NCI-H82 (cell line): ENCODE results near the gene SNX8.

Experiments
- DNase-seq: peaks from one replicate; lab custom pipeline; 2025; lab: John Stamatoyannopoulos, UW

SNX8 gene

DNA sequence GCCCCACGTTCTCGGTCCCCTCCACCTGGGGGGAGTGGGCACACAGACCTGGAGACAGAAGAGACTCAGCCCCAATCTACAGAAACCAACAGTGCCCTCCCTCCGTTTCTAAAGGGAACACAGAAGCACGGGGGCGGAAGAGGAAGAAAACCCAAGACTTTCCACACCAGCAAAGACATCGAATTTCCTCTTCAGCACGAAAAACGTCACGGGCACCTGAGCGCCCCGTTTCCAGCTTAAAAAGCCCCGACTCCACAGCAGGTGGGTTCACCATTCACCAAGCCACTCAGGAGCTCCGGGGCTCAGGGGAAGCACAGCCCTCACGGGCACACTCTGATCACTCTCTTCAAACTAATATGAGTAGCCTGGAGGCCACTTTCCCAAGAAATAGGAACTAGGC is 52.6 kb downstream of the SNX8 start:
- no peak for DNase-seq

DNA sequence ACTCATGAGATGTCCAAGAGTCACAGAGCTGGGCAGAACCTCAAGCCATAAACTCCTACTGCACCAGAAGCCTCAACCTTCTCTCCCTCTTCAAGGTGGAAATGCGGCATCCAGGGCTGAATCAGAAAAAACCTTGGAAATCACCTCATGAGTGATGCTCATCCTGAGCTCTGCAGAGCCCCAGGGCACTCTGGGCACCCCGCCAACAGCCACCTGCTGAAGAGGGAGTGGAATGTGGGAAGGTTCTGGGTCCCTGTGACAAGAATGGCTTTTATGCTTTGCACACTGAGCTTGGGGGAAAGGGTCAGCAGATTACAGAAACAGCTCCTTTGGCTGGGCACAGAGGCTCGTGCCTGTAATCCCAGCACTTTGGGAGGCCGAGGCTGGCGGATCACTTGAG is 53.4 kb downstream of the SNX8 start:
- no peak for DNase-seq

DNA sequence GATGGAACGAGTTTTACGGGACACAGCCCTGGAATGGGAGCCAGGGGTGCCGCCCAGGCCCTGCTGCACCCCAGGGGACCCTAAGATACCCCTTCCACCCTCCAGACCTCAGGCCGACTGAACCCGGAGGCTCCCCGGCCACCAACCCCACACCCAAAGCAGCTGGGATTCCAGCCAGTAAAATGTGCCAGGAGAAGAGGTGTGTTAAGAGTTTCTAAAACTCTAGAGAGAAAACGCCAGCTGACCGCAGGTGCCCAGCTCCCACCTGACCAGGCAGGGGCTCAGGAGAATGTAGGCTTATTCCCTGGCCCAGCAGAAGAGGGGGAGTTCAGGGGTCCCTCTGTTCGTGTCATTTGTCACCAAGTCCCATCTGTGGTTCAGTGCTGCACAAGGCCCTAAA is 54.8 kb downstream of the SNX8 start:
- DNase-seq, result no peak

DNA sequence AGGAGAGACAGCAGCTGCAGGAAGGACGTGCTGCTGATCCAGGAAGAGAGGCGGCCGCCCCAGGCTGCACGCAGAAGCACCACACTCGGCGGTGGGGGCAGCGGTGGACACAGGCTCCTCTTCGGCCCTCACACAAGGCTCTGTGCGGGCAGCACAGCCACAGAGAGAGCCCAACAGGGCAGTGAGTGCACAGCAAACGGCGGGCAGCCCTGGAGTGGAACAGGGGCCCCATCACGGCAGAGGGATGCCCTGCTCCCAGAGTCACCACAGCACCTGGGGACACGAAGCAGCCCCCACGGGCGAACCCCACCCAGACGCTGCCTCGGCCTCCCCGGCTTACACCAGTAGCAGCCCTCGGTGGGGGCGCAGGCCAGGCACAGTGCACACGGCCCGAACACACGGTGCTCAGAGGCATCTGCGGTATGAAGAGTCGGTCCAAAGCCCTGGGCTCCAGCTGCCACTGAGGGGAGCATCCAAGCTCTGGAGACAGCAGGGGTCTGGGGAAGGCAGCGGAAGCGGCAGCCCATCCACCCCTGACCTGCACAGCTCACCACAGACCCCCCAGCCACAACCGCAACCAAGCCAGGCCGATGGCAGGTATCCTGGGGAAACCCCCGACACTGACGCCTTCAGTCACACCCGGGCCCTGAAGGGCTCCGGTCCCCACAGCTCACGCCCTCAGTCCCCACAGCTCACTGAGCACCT is 55.4 kb downstream of the SNX8 start:
- no peak for DNase-seq

DNA sequence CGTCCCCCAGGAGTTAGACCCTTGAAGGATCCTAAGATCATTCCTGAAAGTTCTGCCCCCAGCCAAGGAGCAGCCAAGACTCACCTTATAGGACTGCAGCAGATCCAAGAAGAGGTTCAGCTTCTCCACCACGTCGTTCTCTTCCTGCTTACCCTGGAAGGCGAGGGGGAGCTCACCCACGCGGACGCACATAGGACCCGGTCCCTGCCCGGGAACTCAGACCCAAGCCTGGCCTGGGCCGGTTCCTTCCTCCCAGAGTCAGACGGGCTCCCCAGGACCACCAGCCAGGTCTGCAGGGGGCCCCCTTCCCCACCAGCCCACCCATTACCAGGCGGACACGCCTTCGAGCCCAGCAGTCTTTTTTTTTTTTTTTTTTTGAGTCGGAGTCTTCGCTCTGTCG is 56.6 kb downstream of the SNX8 start:
- DNase-seq, result no peak

DNA sequence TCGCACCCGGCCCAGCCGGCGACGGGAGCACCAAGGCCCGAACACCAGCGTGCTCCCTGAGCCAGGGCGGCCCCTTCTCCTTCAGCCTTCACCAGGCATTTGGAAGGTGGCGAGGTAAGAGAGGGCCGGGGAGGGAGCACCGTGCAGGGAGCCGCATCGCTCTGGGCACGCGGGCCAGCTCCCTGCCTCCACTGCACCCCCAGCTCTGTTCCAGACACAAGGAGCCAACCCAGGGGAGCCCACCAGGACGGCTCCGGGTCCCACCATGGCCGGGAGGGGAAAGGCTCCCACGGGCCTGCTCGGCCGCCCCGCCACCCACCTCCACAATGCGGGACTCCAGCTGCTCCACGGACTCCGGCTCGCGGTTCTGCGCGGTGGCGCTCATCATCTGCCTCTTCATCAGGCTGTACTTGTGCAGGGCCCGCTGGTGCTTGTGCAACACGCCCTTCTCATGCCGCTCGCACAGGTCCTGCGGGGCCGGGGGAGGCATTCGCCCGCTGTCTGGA is 57.1 kb downstream of the SNX8 start:
- DNase-seq, result no peak

DNA sequence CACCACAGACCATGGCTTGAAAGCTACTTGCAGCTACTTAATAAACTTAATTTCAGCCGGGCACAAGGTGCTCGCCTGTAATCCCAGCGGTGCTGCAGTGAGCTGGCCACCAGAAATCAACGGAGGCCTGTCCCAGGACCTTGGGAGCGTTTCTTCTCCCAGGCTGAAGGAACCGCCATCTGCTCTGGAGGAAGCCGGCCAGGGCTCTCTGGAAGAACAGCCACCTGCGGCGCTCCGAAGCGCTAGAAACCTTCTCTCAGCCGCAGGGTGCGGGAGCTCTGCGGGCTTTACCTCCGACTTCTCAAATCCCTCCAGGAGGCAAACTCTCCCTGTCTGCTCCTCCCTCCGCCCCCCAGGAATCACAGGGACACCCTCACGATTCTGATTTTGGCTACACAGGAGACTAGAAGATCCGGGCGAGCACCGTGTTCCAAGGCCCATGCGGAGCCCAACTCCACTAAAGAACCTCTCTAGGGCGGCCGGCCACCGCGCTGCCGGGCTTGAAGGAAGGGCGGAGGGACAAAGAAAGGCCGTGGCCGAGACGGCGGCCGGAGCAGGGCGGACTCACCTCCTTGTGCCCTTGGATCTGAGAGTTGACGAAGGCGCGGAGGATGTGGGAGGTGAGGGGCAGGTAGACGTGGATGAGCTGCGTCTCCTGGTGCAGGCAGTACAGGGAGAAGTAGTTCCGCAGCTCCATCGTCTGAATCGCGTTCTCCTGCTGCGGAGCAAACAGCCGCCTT is 57.8 kb downstream of the SNX8 start:
- no peak for DNase-seq

DNA sequence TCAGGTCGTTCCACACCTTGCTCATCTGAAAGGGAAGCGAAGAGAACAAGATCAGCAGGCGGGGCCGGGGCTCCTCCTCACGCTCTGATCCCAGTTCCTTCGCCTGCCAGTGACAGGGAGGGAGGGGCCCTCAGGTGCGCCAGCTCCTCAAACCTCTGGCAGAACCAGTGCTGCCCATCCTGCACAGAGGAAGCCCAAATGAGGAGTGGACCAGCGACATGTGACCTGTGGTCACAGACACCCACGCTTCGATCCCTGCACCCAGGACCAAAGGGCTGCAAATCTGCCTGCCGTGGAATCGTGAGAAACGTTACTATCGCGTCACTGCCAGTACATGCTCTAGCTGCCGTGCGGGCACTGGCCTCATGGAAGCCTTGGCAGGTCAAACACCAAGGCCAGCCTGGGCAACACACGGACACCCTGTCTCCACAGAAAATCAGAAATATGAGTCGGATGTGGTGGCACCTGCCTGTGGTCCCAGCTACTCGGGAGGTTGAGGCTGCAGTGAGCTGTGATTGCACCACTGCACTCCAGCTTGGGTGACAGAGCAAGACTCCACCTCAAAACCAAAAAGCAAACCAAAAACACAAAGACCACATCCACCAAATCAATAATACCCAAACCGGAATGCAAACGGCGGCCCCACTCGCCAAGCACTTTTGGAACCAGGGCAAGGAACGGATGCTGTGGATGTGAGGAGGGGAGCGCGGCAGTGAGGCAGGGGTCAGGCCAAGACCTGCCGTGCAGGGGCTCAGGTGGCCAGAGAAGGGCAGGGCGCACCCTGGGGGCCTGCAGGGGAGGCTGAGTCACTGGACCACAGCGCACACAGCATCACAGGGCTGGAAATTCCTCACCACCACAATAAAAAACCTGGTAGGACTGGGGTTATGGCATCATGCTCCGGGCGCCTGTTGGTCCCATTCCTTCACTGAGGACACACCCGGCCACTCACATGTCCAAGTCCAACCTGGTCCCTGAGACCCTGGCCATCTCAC is 58.8 kb downstream of the SNX8 start:
- DNase-seq, result no peak

DNA sequence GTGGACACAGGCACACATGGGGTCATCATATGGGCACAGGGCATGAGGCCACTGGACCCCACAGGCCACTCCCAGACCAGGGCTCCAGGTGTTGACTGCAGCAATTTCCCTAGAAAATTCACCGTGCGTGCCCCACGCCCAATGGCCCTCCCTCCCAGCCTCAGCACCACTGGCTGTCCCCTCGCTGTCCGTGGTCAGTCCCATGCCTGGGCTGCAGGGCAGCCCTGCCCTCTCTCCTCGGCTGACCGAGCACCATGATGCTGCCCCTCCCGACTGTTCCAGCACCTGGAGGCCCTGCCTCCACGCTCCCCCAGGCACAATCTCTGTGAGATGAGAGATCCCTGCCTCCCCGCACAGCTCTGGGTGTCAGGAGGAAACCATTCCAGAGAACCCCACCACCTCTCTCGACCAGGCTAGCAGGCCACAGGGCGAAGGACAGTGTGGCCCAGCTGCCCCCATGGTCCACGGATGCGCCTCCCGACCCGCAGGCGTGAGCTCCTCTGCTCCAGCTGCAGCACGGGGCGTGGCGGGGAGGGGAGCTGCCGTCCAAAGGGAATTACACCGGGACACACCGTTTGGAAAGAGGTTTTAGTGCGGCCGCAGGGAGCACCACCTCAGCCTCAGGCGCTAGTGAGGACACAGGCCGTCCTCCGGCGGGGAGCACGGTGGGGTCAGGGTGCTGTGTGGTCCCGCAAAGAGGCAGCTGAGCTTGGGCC is 59.7 kb downstream of the SNX8 start:
- no peak for DNase-seq

DNA sequence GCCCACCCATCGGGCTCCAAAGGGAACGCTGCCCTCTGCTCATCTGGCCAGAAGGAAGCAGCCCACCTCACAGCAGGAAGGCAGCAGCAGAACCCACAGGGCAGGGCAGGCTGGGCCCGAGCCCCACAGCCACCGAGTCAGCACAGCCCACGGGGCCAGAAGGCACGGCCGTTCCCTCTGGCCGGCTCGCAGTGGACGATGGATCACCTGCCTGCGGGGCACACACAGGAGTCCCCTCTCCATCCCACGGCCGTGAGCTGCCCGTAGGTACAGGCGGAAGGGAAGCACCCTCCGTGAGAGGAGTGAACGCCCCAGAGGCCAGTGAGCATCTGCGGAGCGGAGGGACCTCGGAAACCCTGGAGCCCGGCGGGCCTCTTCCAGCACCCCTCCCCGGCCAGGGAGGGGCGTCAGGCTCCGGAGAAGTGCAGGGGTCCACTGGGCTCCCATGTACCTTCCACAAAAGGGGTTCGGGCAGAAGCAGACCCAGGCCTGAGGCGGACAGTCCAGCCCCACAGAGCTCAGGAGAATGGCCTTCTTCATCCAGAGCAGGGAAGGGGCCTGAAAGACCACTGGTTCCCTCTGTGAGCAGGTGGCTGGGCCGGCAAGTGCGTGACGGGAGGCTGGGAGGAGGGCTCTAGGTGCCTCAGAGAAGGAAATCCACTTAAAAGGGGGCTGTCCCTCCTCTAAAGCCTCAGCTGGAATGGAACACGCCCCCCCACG is 60.6 kb downstream of the SNX8 start:
- DNase-seq, result peak; percentile 86

DNA sequence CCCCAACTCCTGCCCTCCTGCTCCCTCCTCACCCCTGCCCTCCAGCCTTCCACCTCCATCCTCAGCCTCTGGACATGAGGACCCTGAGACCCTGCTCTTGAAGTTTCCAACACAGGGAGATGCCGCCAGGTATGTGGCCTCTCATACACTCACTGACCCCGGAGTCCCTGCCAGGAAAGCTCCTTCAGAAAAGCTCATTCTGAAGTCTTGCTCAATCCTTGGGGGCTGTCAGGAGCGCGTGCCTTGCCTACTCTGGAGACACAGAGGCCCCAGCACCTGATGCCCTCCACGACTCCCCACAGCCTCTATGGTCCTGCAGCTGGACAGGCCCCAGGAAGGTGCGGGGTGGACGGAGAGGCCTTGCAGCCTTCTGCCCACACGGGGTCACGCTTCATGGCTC is 61.2 kb downstream of the SNX8 start:
- DNase-seq, result no peak

DNA sequence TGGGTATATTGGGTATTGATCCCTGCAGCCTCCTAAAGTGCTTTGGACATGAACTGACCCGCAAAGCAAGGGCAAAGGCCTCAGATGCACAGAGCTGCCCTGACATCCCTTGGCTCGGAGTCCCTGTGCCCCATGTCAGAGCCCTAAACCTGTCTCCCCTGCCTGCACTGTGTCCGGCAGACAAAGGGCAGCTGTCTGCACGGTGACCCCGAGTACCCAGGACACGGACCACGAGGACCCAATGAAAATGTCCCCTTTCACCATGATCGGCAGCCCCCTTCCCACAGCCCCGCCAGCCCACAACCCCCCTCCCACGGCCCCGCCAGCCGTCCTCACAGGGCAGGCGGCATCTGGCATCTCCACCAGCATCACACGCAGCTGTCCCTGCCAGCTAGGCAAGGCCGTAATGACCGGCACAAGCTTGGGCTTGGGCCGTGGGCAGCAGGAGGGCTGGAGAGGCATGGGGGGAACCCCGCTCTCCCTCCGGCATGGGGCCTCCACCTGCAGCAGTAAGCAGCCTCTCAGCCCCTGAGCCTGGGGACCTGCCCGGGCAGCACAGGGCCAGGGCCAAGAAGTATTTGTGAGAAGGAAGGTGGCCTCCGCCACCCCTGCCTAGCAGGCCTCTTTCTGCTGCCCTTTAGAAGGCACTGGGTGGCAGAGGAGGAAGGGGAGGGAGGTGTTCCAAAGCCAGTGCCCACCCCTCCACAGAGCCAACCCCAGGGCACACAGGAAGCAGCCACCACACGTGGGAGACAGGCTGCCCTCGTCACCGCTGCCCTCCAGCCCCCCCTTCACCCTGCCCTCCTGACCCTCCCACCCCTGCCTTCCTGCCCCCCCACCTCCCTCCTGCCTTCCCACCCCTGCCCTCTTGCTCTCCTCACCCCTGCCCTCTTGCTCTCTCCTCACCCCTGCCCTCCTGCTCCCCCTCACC is 62.1 kb downstream of the SNX8 start:
- DNase-seq, result no peak

DNA sequence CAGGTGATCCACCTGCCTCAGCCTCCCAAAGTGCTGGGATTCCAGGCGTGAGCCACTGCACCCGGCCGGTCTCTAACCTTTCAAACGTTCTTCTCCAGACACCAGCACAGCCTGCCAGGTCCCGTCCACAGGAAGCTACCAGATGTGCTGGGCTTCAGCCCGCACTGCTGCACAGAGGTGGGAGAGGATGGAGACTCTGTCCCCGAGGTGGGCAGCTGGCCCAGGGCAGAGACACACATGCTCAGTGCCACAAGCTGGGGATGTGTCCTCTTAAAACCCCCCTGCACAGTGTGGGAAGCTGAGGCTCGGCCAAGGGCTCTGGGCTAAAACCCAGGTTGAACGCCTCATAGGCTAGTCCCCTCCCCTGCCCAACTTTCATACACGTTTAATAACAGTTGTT is 62.9 kb downstream of the SNX8 start:
- no peak for DNase-seq

DNA sequence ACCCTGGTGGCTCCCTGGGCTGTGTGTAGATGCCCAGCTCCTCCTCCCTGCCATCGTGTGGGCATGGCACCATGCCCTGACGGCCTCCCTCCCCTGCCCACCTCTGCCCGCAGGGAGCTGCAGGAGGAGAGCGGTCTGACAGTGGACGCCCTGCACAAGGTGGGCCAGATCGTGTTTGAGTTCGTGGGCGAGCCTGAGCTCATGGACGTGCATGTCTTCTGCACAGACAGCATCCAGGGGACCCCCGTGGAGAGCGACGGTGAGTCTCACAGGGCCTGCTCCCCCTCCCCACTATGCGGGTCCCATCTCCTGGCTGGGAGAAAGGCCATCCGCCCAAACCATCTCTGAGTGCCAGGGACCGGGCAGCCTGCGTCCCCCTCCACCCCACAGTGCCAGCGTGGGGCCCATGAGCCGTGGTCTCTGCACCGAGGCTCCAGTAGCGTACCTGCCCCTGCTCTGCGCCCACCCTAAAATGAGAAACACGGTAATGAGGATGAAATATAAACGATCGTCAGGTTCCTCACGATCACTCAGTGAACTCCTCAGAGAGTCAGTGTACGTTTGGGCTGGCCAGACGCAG is 64.4 kb downstream of the SNX8 start:
- DNase-seq, result no peak

DNA sequence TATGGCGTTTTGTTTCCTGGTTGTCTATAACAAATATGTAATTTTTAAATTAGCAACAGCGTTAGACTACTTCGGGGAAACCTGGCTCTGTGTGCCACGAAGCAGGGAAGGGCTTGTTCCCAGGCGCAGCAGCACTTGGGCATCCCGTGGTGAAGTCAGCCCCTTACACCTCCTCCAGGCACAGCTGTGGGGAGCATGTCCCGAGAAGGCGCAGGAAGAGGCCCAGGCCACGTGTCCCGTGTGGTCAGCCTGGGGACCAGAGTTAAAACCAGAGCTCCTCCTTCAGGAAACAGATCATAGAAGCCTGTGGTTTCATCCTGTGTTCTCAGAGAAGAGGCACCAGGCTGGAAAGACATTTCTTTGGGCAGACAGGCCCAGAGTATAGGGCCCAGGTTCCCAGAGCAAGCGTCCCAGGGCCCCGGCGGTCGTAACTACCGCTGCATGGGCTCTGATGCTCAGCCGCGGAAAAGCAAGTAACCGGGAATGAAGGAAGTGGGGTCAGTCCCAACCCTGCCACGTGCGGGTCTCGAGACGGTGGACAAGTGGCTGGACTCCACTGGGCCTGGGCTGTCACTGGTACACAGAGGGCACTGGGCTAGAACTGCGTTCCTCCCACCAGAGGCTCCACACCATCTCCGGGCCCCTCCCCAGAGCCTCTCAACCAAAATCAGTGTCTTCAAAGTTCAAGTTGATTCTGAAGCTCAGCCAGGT is 65.1 kb downstream of the SNX8 start:
- no peak for DNase-seq

DNA sequence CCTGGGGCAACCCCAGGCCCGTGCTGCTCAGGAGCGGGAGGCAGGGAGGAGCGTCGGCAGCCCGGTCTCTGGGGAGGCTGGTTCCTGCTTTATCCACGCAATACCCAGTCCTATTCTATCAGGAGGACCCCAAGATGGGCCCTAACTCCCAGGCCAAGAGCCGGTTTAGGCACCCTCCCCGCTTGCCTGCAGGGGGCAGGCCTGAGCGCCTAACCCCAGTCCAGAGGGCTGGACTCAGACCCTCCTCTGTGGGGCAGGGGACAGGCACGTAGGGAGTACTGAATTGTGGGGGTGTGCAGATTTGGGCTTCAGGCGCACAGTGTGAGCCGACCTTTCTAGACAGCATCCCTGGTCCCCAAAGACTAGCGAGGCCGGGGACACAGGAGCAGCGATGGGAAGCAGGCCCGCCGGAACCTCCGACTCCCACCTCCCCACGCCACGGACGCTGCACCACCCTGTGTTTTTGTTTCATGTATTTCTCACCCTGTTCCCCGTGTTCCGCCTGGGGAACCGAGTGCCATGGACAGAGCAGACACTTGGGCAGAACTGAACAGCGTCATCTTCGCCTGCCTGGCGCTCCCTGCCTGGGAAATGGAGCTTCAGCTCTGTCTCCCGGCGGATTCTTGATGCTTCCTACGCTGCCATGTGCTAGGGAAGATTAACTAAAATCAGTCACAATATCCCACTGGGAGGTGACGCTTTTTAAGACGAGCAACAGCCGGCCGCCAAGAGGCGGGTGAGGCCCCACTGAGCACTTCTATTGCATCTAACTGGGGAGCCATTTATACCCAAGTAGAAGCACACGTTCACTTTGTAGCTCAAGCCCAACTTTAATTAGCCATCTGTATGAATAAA is 66.9 kb downstream of the SNX8 start:
- DNase-seq, result peak; percentile 79

DNA sequence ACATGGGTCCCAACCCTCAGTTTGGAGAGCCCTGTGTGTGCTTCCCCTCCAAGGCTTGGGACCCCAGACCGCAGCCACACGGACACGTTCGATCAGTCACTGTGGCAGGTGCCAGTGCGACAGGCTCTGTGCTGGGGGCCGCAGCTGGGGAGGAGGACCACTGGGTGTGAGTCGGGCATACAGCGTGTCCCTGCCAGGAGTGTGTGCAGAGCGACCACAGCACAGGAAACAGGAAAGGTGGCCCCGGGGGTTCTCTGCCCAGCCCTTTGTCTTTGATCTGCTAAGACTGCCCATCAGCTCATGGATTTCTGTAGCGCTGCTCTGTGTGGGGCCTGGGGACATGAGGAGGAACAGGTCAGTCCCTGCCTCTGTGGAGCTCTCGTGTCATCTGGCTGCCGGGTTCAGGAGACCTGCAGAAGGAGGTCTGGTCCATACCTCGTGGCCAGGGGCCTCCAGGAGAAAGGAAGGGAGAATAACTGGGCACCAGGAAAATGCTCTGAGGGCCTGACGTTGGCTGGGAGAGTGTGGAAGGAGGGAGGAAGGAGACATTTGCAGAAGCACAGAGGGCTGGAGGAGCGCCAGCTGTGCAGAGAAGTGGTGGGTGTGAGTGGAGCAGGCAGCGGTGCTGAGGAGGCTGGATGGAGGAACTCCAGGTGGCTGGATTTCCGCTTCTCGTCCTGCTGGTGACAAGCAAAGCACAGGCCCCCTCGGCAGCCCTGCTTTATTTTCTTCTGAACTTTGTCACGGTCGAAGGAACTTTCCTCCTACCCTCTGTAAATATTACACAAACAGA is 68.2 kb downstream of the SNX8 start:
- DNase-seq, result no peak
